ENCODE results near the gene DPH1. TPM values are rescaled to one million over a fixed set of nuclear protein-coding genes. Genes with fewer than 3 reads are reported as not detected.
A peak's percentile ranks its signal among the peaks of the same experiment; 100 is the strongest.

The DPH1 gene
- total and polyA plus RNA-seq, 2 donors from 2014 or later, result 23.3 to 49.4 TPM

DNA sequence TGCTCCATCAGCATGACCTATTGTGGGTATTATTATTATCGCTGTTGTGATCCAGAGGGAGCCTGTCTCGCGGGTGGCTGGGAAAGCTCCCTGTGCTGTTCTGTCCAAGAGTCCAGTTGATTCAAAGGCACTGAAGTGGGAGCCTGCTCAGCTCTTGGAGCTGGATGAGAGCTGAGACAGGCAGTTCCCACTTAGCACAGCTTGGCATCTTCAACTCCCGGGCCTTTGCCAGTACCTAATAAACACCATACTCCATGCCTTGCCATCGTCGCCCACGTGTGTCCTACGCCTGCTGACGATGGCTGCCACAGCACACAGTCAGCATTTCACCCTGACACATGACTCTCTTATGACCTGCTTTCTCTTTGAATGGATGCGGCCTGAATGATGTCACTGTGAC is 37.4 kb upstream of the DPH1 start:
- H3K9ac ChIP-seq (ENCODE audit: low read length in 3 of 3), result no peak overlapping the region
- intact Hi-C loops (cut with DNase I), result no loop called here
- no peaks in the 10 kb centered on the region for H3K9me3 ChIP-seq (ENCODE audit: control insufficient read depth in 2 of 3, insufficient read depth in 1 of 3, low read length in 3 of 3)
- no peak for DNase-seq
- H3K27me3 ChIP-seq (ENCODE audit: control insufficient read depth, insufficient read depth, low read length), result no peaks in the 10 kb centered on the region
- no peak for FAIRE-seq
- H3K4me1 ChIP-seq (ENCODE audit: control insufficient read depth in 2 of 3, insufficient read depth in 2 of 3, low read depth in 1 of 3, low read length in 3 of 3), result peaks cover 0 to 15% (median 14%) of the 10 kb centered on the region in 3 donors
- H3K4me3 ChIP-seq (ENCODE audit: low read length in 3 of 3), result no peak overlapping the region
- TF ChIP-seq, protein P1, sequence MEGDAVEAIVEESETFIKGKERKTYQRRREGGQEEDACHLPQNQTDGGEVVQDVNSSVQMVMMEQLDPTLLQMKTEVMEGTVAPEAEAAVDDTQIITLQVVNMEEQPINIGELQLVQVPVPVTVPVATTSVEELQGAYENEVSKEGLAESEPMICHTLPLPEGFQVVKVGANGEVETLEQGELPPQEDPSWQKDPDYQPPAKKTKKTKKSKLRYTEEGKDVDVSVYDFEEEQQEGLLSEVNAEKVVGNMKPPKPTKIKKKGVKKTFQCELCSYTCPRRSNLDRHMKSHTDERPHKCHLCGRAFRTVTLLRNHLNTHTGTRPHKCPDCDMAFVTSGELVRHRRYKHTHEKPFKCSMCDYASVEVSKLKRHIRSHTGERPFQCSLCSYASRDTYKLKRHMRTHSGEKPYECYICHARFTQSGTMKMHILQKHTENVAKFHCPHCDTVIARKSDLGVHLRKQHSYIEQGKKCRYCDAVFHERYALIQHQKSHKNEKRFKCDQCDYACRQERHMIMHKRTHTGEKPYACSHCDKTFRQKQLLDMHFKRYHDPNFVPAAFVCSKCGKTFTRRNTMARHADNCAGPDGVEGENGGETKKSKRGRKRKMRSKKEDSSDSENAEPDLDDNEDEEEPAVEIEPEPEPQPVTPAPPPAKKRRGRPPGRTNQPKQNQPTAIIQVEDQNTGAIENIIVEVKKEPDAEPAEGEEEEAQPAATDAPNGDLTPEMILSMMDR (IDR thresholded peaks at IDR 0.05; ENCODE audit: borderline replicate concordance, extremely low read depth, insufficient read depth), result no peak
- H3K27ac ChIP-seq (ENCODE audit: low read depth in 2 of 2, low read length in 2 of 2), result no peak overlapping the region
- no peaks in the 10 kb centered on the region for H3K36me3 ChIP-seq (ENCODE audit: control insufficient read depth in 2 of 3, insufficient read depth in 3 of 3, low read length in 3 of 3)

DNA sequence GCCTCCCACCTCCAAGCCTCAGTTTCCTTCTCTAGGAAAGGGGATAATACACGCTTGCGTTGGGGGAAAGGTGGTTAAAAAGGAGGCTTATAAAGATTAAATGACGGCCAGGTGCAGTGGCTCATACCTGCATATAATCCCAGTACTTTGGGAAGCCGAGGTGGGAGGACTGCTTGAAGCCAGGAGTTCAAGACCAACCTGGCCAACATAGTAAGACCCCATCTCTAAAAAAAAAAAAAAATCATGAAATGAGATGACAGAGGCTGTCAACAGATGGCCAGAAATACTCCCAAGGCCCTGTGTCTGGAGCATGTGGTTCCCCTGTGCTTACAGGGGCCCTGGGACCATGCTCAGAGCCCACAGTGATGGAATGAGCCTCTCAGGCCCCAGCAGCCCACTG is 35.2 kb upstream of the DPH1 start:
- TF ChIP-seq, protein P1 (IDR thresholded peaks at IDR 0.05; ENCODE audit: borderline replicate concordance, extremely low read depth, insufficient read depth), result no peak
- intact Hi-C loops (cut with DNase I), result no loop called here
- Histone ChIP-seq H3K4me1 (ENCODE audit: control insufficient read depth in 2 of 3, insufficient read depth in 2 of 3, low read depth in 1 of 3, low read length in 3 of 3) (peaks cover 0 to 24% (median 16%) of the 10 kb centered on the region in 3 donors), H3K27me3 (ENCODE audit: control insufficient read depth, insufficient read depth, low read length) (no peaks in the 10 kb centered on the region), H3K9me3 (ENCODE audit: control insufficient read depth in 2 of 3, insufficient read depth in 1 of 3, low read length in 3 of 3) (no peaks in the 10 kb centered on the region), H3K36me3 (ENCODE audit: control insufficient read depth in 2 of 3, insufficient read depth in 3 of 3, low read length in 3 of 3) (no peaks in the 10 kb centered on the region), H3K4me3 (ENCODE audit: low read length in 3 of 3) (no peak overlapping the region), H3K9ac (ENCODE audit: low read length in 3 of 3) (no peak overlapping the region), H3K27ac (ENCODE audit: low read depth in 2 of 2, low read length in 2 of 2) (no peak overlapping the region)
- no peak for FAIRE-seq
- no peak for DNase-seq

DNA sequence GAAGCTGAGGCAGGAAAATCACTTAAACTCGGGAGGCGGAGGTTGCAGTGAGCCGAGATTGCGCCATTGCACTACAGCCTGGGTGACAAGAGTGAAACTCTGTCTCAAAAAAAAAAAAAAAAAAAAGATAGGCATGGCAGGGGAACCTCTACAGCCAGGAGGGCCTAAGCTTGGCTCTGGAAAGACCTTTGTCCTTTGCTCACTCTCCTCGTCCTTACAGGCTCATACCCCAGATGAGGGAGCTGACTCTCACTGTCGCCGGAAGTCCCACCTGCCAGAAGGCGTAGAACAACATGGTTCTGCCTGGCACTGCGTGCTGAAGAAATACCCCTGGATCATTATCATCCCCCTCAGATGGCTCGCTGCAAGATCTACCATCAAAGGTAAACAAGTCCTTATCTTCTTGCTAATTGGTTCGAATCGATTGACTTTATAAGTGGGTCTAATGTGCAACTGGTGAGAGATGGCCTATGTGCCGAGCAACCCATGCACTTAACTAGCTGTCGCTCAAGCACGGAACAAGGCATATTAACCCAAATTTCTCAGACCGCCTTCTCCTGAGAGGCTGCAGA is 34.5 kb upstream of the DPH1 start:
- Histone ChIP-seq H3K9me3 (ENCODE audit: control insufficient read depth in 2 of 3, insufficient read depth in 1 of 3, low read length in 3 of 3) (no peaks in the 10 kb centered on the region), H3K36me3 (ENCODE audit: control insufficient read depth in 2 of 3, insufficient read depth in 3 of 3, low read length in 3 of 3) (no peaks in the 10 kb centered on the region), H3K27me3 (ENCODE audit: control insufficient read depth, insufficient read depth, low read length) (no peaks in the 10 kb centered on the region), H3K9ac (ENCODE audit: low read length in 3 of 3) (peak overlapping the region in 1 of 3 donors; percentile 21), H3K27ac (ENCODE audit: low read depth in 2 of 2, low read length in 2 of 2) (no peak overlapping the region), H3K4me3 (ENCODE audit: low read length in 3 of 3) (peak overlapping the region in 1 of 3 donors; percentile 59), H3K4me1 (ENCODE audit: control insufficient read depth in 2 of 3, insufficient read depth in 2 of 3, low read depth in 1 of 3, low read length in 3 of 3) (peaks cover 0 to 30% (median 16%) of the 10 kb centered on the region in 3 donors)
- intact Hi-C loops (cut with DNase I), result no loop called here
- TF ChIP-seq, protein P1 (IDR thresholded peaks at IDR 0.05; ENCODE audit: borderline replicate concordance, extremely low read depth, insufficient read depth), result no peak
- DNase-seq, result no peak
- FAIRE-seq, result no peak
